ENCODE measurements around the gene WDR7.
A peak's percentile ranks its signal among the peaks of the same experiment; 100 is the strongest.

Gene WDR7

GRCh38 chr18:56650944-56651770 is at the start of gene WDR7:
Gene WDR7 (plus strand): TSS chr18:56651359. CDS start chr18:56672516, 21,157 bp downstream.
- H3K36me3 ChIP-seq (ENCODE audit: control insufficient read depth, insufficient read depth, low read length): no peaks in the 10 kb centered on the region
- peak within 1 kb of the TSS; percentile 75 for H3K9ac ChIP-seq (ENCODE audit: low read length)
- no peak within 1 kb of the TSS for H3K27ac ChIP-seq (ENCODE audit: low read depth, low read length)

GRCh38 chr18:56606618-56607017 is 44.5 kb upstream of the WDR7 start:
- Histone ChIP-seq H3K9ac (ENCODE audit: low read length) (no peak overlapping the region), H3K4me1 (ENCODE audit: control insufficient read depth, insufficient read depth, low read length) (no peaks in the 10 kb centered on the region), H3K27ac (ENCODE audit: low read depth, low read length) (no peak overlapping the region), H3K36me3 (ENCODE audit: control insufficient read depth, insufficient read depth, low read length) (peaks cover 76% of the 10 kb centered on the region), H3K4me3 (ENCODE audit: low read depth, low read length) (no peak overlapping the region), H3K9me3 (ENCODE audit: control insufficient read depth, insufficient read depth, low read depth, low read length) (no peaks in the 10 kb centered on the region), H3K27me3 (ENCODE audit: control insufficient read depth, insufficient read depth, low read length) (no peaks in the 10 kb centered on the region)

More at GRCh38 chr18:56650944-56651770, at the start of gene WDR7:
- Histone ChIP-seq H3K4me3 (ENCODE audit: low read depth, low read length) (peak within 1 kb of the TSS; percentile 89), H3K9me3 (ENCODE audit: control insufficient read depth, insufficient read depth, low read depth, low read length) (no peaks in the 10 kb centered on the region), H3K4me1 (ENCODE audit: control insufficient read depth, insufficient read depth, low read length) (peaks cover 9% of the 10 kb centered on the region), H3K27me3 (ENCODE audit: control insufficient read depth, insufficient read depth, low read length) (no peaks in the 10 kb centered on the region)

- Histone ChIP-seq H3K27ac (ENCODE audit: low read depth, low read length) (no peak overlapping the region), H3K4me3 (ENCODE audit: low read depth, low read length) (no peak overlapping the region), H3K9me3 (ENCODE audit: control insufficient read depth, insufficient read depth, low read depth, low read length) (no peaks in the 10 kb centered on the region), H3K27me3 (ENCODE audit: control insufficient read depth, insufficient read depth, low read length) (no peaks in the 10 kb centered on the region), H3K4me1 (ENCODE audit: control insufficient read depth, insufficient read depth, low read length) (no peaks in the 10 kb centered on the region), H3K9ac (ENCODE audit: low read length) (no peak overlapping the region), H3K36me3 (ENCODE audit: control insufficient read depth, insufficient read depth, low read length) (peaks cover 81% of the 10 kb centered on the region)
These were observed 35.2 kb upstream of the WDR7 start for GRCh38 chr18:56615738-56616520.

DNA sequence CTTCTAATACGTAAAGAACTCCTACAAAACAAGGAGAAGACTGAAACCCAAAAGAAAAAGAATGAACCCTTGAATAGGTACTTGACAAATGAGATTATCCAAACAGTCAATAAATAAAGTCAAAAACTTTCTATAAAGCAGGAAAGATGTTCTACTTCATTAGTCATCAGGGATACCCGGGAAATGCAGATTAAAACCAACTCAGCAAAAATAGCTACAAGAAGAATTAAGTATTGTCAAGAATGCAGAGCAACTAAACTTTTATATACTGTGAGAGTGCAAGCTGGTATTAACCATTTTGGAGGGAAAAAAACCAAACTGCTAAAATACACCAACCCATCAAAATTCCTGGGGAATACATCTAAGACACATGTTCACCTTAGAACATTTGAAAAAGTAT is 23.2 kb upstream of the WDR7 start:
- Histone ChIP-seq H3K9me3 (ENCODE audit: control insufficient read depth, insufficient read depth, low read depth, low read length) (no peaks in the 10 kb centered on the region), H3K27me3 (ENCODE audit: control insufficient read depth, insufficient read depth, low read length) (no peaks in the 10 kb centered on the region), H3K36me3 (ENCODE audit: control insufficient read depth, insufficient read depth, low read length) (peaks cover 36% of the 10 kb centered on the region), H3K27ac (ENCODE audit: low read depth, low read length) (no peak overlapping the region), H3K4me3 (ENCODE audit: low read depth, low read length) (no peak overlapping the region), H3K9ac (ENCODE audit: low read length) (no peak overlapping the region), H3K4me1 (ENCODE audit: control insufficient read depth, insufficient read depth, low read length) (no peaks in the 10 kb centered on the region)

- H3K4me1 ChIP-seq (ENCODE audit: control insufficient read depth, insufficient read depth, low read length): no peaks in the 10 kb centered on the region
- H3K27ac ChIP-seq (ENCODE audit: low read depth, low read length): no peak overlapping the region
- peaks cover 29% of the 10 kb centered on the region for H3K36me3 ChIP-seq (ENCODE audit: control insufficient read depth, insufficient read depth, low read length)
- H3K9ac ChIP-seq (ENCODE audit: low read length): no peak overlapping the region
- no peak overlapping the region for H3K4me3 ChIP-seq (ENCODE audit: low read depth, low read length)
- no peaks in the 10 kb centered on the region for H3K9me3 ChIP-seq (ENCODE audit: control insufficient read depth, insufficient read depth, low read depth, low read length)
- H3K27me3 ChIP-seq (ENCODE audit: control insufficient read depth, insufficient read depth, low read length): no peaks in the 10 kb centered on the region
These were observed 18.8 kb upstream of the WDR7 start for GRCh38 chr18:56632070-56633022.

DNA sequence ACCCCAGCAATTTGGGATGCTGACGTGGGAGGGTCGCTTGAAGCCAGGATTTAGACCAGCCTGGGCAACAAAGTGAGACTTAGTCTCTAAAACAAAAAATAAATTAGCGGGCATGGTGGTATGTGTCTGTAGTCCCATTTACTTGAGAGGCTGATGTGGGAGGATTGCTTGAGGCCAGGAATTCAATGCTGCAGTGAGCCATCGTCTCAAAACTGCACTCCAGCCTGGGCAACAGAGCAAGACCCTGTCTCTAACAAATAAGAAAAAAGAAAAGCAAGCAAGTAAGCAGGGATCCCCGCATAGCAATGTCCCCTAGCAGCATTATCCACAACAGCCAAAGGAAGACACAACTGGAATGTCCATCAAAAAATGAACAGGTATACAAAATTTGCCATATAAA is 16.2 kb upstream of the WDR7 start:
- H3K4me3 ChIP-seq (ENCODE audit: low read depth, low read length): no peak overlapping the region
- H3K27me3 ChIP-seq (ENCODE audit: control insufficient read depth, insufficient read depth, low read length): no peaks in the 10 kb centered on the region
- H3K9ac ChIP-seq (ENCODE audit: low read length): no peak overlapping the region
- H3K4me1 ChIP-seq (ENCODE audit: control insufficient read depth, insufficient read depth, low read length): peaks cover 6% of the 10 kb centered on the region; the same call in 1 of the 2 replicates
- H3K27ac ChIP-seq (ENCODE audit: low read depth, low read length): no peak overlapping the region
- H3K9me3 ChIP-seq (ENCODE audit: control insufficient read depth, insufficient read depth, low read depth, low read length): no peaks in the 10 kb centered on the region
- peaks cover 29% of the 10 kb centered on the region for H3K36me3 ChIP-seq (ENCODE audit: control insufficient read depth, insufficient read depth, low read length)

GRCh38 chr18:56637176-56637575 is 14.0 kb upstream of the WDR7 start:
- Histone ChIP-seq H3K36me3 (ENCODE audit: control insufficient read depth, insufficient read depth, low read length) (peaks cover 28% of the 10 kb centered on the region), H3K4me1 (ENCODE audit: control insufficient read depth, insufficient read depth, low read length) (peaks cover 6% of the 10 kb centered on the region; the same call in 1 of the 2 replicates), H3K27ac (ENCODE audit: low read depth, low read length) (no peak overlapping the region), H3K4me3 (ENCODE audit: low read depth, low read length) (peak overlapping the region; percentile 99), H3K9me3 (ENCODE audit: control insufficient read depth, insufficient read depth, low read depth, low read length) (no peaks in the 10 kb centered on the region), H3K27me3 (ENCODE audit: control insufficient read depth, insufficient read depth, low read length) (no peaks in the 10 kb centered on the region), H3K9ac (ENCODE audit: low read length) (peak overlapping the region; percentile 98)

GRCh38 chr18:56637711-56638231 is 13.4 kb upstream of the WDR7 start:
- Histone ChIP-seq H3K4me3 (ENCODE audit: low read depth, low read length) (peak overlapping the region; percentile 99), H3K36me3 (ENCODE audit: control insufficient read depth, insufficient read depth, low read length) (peaks cover 22% of the 10 kb centered on the region), H3K27me3 (ENCODE audit: control insufficient read depth, insufficient read depth, low read length) (no peaks in the 10 kb centered on the region), H3K9me3 (ENCODE audit: control insufficient read depth, insufficient read depth, low read depth, low read length) (no peaks in the 10 kb centered on the region), H3K9ac (ENCODE audit: low read length) (peak overlapping the region; percentile 98), H3K27ac (ENCODE audit: low read depth, low read length) (peak overlapping the region; percentile 98), H3K4me1 (ENCODE audit: control insufficient read depth, insufficient read depth, low read length) (peaks cover 6% of the 10 kb centered on the region; the same call in 1 of the 2 replicates)

- H3K9ac ChIP-seq (ENCODE audit: low read length): peak within 1 kb of the TSS; percentile 98
- H3K4me1 ChIP-seq (ENCODE audit: control insufficient read depth, insufficient read depth, low read length): peaks cover 6% of the 10 kb centered on the region; the same call in 1 of the 2 replicates
- peak within 1 kb of the TSS; percentile 99 for H3K4me3 ChIP-seq (ENCODE audit: low read depth, low read length)
- no peaks in the 10 kb centered on the region for H3K9me3 ChIP-seq (ENCODE audit: control insufficient read depth, insufficient read depth, low read depth, low read length)
- H3K27ac ChIP-seq (ENCODE audit: low read depth, low read length): peak within 1 kb of the TSS; percentile 98
- peaks cover 18% of the 10 kb centered on the region for H3K36me3 ChIP-seq (ENCODE audit: control insufficient read depth, insufficient read depth, low read length)
- H3K27me3 ChIP-seq (ENCODE audit: control insufficient read depth, insufficient read depth, low read length): no peaks in the 10 kb centered on the region
These were observed 12.7 kb upstream of the WDR7 start, which contains the start of gene TXNL1 for GRCh38 chr18:56638232-56639103. Gene TXNL1 (minus strand): TSS chr18:56638592. CDS start chr18:56638440, 152 bp downstream.

All from HUES6 (cell line).